Activated T-cell treated with anti-CD3 and anti-CD28 coated beads, Interleukin-2, amount 50 U/mL, for 48 hours (primary cell): ENCODE measurements around the gene NANOGP8.

ENCODE experiments used
- DNase-seq, 2 experiments: peaks; one replicate each; pipeline ENCODE4 v3.0.0-alpha.2; 2020

The NANOGP8 gene

GRCh38 chr15:35058534-35059054, 26.5 kb downstream of the NANOGP8 start:
- no peak for DNase-seq

GRCh38 chr15:35055416-35056105, 29.5 kb downstream of the NANOGP8 start:
- no peak for DNase-seq

- DNase-seq = no peak
Observed at GRCh38 chr15:35054380-35054779, 30.7 kb downstream of the NANOGP8 start.

DNA sequence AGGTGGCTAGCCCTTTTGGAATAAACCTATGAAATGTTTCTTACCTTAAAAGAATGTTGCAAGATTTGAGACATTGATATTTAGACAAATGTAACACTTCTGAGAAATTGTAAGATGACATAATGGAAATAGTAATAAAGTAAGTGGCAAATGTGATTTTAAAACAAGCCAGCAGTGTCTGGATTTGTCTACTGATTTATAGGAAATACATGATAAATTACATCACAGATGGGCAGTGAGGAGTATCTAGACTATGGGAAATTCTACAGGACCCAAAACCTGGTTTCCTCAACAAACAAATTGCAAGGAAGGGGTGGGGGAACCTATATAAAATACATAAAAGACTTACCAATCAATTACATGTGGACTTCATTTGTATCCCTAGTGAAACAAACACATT, 37.1 kb downstream of the NANOGP8 start:
- DNase-seq = no peak

GRCh38 chr15:35047528-35047927, 37.6 kb downstream of the NANOGP8 start:
- no peak for DNase-seq

- no peak for DNase-seq
Observed at GRCh38 chr15:35043373-35044095, 41.6 kb downstream of the NANOGP8 start.

DNA sequence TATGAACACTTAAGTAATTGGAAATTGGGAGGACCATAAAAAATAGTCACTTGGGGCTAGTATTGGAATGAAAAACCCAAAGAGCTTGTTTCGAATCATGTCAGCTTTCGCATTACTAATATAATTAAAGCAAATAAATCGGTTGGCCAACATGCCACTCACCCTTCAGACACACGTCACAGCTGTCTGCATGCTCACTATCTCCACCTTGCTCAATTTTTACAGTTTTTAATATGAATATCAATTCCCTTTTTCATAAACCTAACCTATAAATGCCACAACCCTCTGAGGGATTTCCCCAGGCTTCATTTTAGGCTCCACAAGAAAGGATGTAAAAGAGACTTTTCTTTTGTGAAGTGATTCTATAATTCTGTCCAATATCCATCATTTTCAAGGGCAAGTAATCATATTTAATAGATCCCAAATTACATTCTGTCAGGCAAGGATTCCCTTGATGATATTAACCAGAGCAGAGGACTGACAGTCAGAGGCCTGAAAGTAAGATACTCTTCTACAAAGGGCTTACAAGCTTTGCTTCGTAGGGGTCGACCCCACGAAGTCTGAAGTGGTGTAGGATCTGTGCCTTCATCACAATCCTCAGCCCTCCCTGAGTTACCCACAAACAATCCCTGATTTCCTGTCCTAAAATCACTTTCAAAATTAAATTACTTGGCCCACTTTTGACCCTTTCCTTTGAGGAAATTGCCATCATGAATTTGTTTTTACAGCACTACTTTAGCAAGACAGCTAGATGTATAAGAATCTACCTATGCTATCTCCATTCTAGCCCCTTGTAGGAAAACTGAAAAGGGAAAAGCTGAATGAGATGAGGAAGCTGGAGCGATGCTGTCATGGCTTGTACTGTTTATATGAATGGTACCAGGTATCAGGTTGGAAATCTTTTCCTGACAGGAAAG, 44.5 kb downstream of the NANOGP8 start:
- DNase-seq = no peak

DNA sequence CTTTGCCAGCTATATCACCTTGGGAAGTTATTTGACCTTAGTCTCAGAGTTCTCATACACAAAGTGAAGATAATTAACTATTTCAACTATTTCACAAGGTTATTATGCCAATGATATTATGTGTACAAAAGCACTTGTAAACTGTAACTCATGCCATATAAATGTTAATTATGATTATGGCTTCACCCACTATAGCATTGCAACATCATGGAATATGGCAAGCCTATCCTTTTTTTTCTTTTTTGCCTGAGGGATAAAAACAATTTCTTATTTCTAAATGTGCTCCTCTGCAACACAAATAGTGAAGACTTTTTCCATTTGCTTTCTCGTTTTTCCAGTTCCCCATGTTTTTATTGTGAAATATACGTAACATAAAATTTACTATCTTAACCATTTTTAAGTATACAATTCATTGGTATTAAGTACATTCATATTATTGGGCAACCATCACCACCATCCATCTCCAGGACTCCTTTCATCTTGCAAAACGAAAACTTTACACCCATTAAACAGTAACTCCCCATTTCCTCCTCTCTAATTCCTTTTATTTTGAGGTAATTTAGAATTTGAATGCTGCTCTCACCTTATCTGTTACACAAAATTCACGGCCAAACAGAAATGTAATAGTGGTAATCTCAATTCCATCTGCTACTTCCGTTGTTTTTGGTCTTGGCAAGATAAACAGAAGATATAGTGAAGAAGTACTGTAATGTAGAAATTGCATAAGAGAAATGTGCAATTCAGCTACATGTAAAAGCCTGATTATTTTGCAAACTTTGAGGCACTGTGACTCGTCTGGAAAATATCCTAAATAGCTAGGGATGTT, 46.3 kb downstream of the NANOGP8 start:
- no peak for DNase-seq
